Liver (tissue), 9 donors: ENCODE data around the gene MCF2L. TPM values are rescaled to one million over a fixed set of nuclear protein-coding genes. Genes with fewer than 3 reads are reported as not detected.

ENCODE experiments used
- DNase-seq: peaks from one replicate; pipeline ENCODE4 v3.0.0-alpha.2; 2017; ENCODE audit warnings: low spot score
- H3K27ac ChIP-seq, 2 donors: one replicate each; pipeline ENCODE4 v1.7.0; 2013; ENCODE audit warnings: inconsistent platforms in 2 of 2, low read length in 2 of 2, control low read depth in 1 of 2, low read depth in 1 of 2, mild to moderate bottlenecking in 1 of 2
- H3K27me3 ChIP-seq, 4 donors: one replicate each; pipeline versions ENCODE4 v1.6.1 to v1.7.0; 2013; ENCODE audit warnings: low read length in 3 of 4, inconsistent platforms in 1 of 4, mild to moderate bottlenecking in 1 of 4, moderate library complexity in 1 of 4; ENCODE audit not compliant: control insufficient read depth in 4 of 4, insufficient read depth in 4 of 4
- H3K36me3 ChIP-seq, 4 donors: one replicate each; pipeline versions ENCODE4 v1.6.1 to v1.7.0; 2013; ENCODE audit warnings: low read length in 3 of 4, mild to moderate bottlenecking in 3 of 4, low read depth in 1 of 4, moderate library complexity in 1 of 4; ENCODE audit not compliant: control insufficient read depth in 4 of 4, insufficient read depth in 3 of 4
- H3K4me1 ChIP-seq, 4 donors: one replicate each; pipeline versions ENCODE4 v1.6.1 to v1.7.0; 2013; ENCODE audit warnings: low read length in 3 of 4, mild to moderate bottlenecking in 3 of 4, moderate library complexity in 1 of 4; ENCODE audit not compliant: control insufficient read depth in 4 of 4, insufficient read depth in 4 of 4
- H3K4me3 ChIP-seq, 3 donors: one replicate each; pipeline versions ENCODE4 v1.6.1 to v1.7.0; 2013; ENCODE audit warnings: low read length in 3 of 3, control low read depth in 1 of 3, low read depth in 1 of 3, mild to moderate bottlenecking in 1 of 3
- H3K9ac ChIP-seq, 2 donors: one replicate each; pipeline ENCODE4 v1.7.0; 2013; ENCODE audit warnings: low read length in 2 of 2, mild to moderate bottlenecking in 2 of 2, moderate library complexity in 2 of 2, control low read depth in 1 of 2, low read depth in 1 of 2
- H3K9me3 ChIP-seq, 4 donors: one replicate each; pipeline versions ENCODE4 v1.6.1 to v1.7.0; 2013; ENCODE audit warnings: low read length in 3 of 4; ENCODE audit not compliant: control insufficient read depth in 4 of 4
- EGR1 ChIP-seq, 2 donors: IDR thresholded peaks; 2 replicates each; pipeline ENCODE4 v1.6.1; 2016 to 2018; ENCODE audit warnings: antibody characterized with exemption in 2 of 2, low read depth in 2 of 2
- FOXA1 ChIP-seq: IDR thresholded peaks from 2 replicates; pipeline ENCODE4 v1.6.1; 2016; ENCODE audit warnings: antibody characterized with exemption
- FOXA2 ChIP-seq: IDR thresholded peaks from 2 replicates; pipeline ENCODE4 v1.6.1; 2016; ENCODE audit warnings: antibody characterized with exemption
- HNF4A ChIP-seq, 2 donors: conservative IDR thresholded peaks; 2 replicates each; pipeline ENCODE4 v1.6.1; 2016; ENCODE audit warnings: antibody characterized with exemption in 2 of 2, mild to moderate bottlenecking in 2 of 2
- JUND ChIP-seq, 2 donors: IDR thresholded peaks; 2 replicates each; pipeline ENCODE4 v1.6.1; 2016; ENCODE audit warnings: antibody characterized with exemption in 2 of 2
- NR2F2 ChIP-seq: IDR thresholded peaks from 2 replicates; pipeline ENCODE4 v1.6.1; 2016; ENCODE audit warnings: antibody characterized with exemption
- SP1 ChIP-seq: IDR thresholded peaks from 2 replicates; pipeline ENCODE4 v1.6.1; 2018; ENCODE audit warnings: antibody characterized with exemption, mild to moderate bottlenecking
- TAF1 ChIP-seq: conservative IDR thresholded peaks from 2 replicates; pipeline ENCODE4 v1.6.1; 2016; ENCODE audit warnings: antibody characterized with exemption, mild to moderate bottlenecking
- YY1 ChIP-seq: IDR thresholded peaks from 2 replicates; pipeline ENCODE4 v1.6.1; 2016; ENCODE audit warnings: antibody characterized with exemption, mild to moderate bottlenecking
- WGBS: extraction: QIAGEN DNeasy Blood & Tissue Kit; methylation state at CpG from one replicate; pipeline ENCODE4 v1.1.7; 2013; 5-methylcytosine and 5-hydroxymethylcytosine counted together
- polyA plus RNA-seq, 2 donors: library from polyadenylated mRNA; stranded (reverse) in 1 of 2; unstranded in 1 of 2; fragments of 200-250 nt in 1 of 2; fragments of >200 nt in 1 of 2; fragmentation: Nextera tagmentation in 1 of 2; extraction: Ambion mirVana in 1 of 2; gene quantifications; one replicate each; pipeline versions ENCODE4 v1.2.1 to v1.2.3, GENCODE V29; 2013 to 2015
- total RNA-seq, 2 donors: library from RNA; depleted of rRNA; stranded (reverse); fragments of >200 nt; gene quantifications; one replicate each; pipeline ENCODE4 v1.2.3, GENCODE V29; 2014
- TF ChIP-seq, protein P1 (sequence below): fragments of 150-350 bp; IDR thresholded peaks from 2 replicates; pipeline ENCODE4 v1.5.1; 2017; ENCODE audit warnings: improper control_type of control experiment, low read depth, low read length; ENCODE audit not compliant: missing input control
- TF ChIP-seq, protein P2 (sequence below): IDR thresholded peaks from 2 replicates; pipeline ENCODE4 v1.6.1; 2016; ENCODE audit warnings: antibody characterized with exemption, mild to moderate bottlenecking
- donor health status: healthy.
- donor health status: healthy.
- donor health status: healthy.
- donor health status: healthy.
- donor health status: healthy.

Gene MCF2L
- total and polyA plus RNA-seq, 4 donors, result 2.9 to 12.8 (median 7.1) TPM

DNA sequence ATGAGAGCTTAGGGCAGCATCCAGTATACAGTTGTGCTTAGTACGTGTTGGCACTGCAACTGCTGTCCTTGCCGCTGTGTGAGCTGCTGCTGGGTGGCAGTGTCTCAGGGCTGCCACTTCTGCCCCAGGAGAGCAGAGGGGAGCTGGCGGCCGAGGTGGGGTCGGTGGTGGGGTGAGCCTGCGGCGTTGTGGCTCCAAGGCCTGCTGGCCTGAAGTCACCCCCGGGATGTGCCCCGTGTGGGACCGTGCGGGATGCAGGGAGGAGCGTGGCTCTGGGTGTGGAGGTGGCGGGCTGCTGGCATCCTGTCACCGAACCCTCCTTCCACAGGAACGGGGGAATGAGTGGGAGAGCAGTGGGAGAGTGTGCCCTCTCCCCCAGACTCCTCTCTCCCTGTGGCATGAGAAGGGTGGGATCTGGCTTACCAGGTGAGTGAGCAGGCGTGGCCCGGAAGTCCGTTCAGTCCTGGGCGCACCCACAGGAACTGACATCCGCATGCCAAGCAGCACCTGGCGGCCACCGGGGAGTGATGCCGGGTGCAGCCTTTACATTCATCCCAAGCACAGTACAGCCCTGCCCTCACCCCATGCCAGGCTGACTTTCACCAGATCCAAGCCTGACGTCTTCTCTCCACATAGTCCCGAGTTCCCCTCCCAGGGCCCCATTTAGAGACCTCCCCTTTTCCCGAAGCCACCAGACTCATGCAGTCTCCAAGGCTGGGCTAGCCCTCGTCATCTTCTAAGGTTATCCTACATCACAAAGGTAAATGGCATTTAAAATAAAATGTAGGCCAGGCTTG, 26.6 kb downstream of the MCF2L start:
- H3K27ac ChIP-seq, result no peak overlapping the region
- no peaks in the 10 kb centered on the region for H3K27me3 ChIP-seq
- H3K9ac ChIP-seq, result no peak overlapping the region
- peaks cover 11 to 28% (median 23%) of the 10 kb centered on the region in 4 donors for H3K4me1 ChIP-seq
- TF ChIP-seq HNF4A (conservative IDR thresholded peaks at IDR 0.05) (no peak), YY1 (no peak), TAF1 (no peak), FOXA1 (no peak)
- TF ChIP-seq, protein P1, sequence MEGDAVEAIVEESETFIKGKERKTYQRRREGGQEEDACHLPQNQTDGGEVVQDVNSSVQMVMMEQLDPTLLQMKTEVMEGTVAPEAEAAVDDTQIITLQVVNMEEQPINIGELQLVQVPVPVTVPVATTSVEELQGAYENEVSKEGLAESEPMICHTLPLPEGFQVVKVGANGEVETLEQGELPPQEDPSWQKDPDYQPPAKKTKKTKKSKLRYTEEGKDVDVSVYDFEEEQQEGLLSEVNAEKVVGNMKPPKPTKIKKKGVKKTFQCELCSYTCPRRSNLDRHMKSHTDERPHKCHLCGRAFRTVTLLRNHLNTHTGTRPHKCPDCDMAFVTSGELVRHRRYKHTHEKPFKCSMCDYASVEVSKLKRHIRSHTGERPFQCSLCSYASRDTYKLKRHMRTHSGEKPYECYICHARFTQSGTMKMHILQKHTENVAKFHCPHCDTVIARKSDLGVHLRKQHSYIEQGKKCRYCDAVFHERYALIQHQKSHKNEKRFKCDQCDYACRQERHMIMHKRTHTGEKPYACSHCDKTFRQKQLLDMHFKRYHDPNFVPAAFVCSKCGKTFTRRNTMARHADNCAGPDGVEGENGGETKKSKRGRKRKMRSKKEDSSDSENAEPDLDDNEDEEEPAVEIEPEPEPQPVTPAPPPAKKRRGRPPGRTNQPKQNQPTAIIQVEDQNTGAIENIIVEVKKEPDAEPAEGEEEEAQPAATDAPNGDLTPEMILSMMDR, result no peak
- DNase-seq, result no peak
- no peaks in the 10 kb centered on the region for H3K36me3 ChIP-seq
- H3K9me3 ChIP-seq, result no peaks in the 10 kb centered on the region
- no peak overlapping the region for H3K4me3 ChIP-seq
- WGBS, result 86% methylated on average over 27 of the region's 27 CpGs

- no peak for TF ChIP-seq SP1
- TF ChIP-seq NR2F2, result no peak
- no peak for TF ChIP-seq EGR1 (IDR thresholded peaks at IDR 0.05; ENCODE audit: low read depth in 2 of 2)
- TF ChIP-seq JUND (IDR thresholded peaks at IDR 0.05), result no peak
- no peak for TF ChIP-seq YY1
- no peak for TF ChIP-seq FOXA1
- TF ChIP-seq, protein P2, sequence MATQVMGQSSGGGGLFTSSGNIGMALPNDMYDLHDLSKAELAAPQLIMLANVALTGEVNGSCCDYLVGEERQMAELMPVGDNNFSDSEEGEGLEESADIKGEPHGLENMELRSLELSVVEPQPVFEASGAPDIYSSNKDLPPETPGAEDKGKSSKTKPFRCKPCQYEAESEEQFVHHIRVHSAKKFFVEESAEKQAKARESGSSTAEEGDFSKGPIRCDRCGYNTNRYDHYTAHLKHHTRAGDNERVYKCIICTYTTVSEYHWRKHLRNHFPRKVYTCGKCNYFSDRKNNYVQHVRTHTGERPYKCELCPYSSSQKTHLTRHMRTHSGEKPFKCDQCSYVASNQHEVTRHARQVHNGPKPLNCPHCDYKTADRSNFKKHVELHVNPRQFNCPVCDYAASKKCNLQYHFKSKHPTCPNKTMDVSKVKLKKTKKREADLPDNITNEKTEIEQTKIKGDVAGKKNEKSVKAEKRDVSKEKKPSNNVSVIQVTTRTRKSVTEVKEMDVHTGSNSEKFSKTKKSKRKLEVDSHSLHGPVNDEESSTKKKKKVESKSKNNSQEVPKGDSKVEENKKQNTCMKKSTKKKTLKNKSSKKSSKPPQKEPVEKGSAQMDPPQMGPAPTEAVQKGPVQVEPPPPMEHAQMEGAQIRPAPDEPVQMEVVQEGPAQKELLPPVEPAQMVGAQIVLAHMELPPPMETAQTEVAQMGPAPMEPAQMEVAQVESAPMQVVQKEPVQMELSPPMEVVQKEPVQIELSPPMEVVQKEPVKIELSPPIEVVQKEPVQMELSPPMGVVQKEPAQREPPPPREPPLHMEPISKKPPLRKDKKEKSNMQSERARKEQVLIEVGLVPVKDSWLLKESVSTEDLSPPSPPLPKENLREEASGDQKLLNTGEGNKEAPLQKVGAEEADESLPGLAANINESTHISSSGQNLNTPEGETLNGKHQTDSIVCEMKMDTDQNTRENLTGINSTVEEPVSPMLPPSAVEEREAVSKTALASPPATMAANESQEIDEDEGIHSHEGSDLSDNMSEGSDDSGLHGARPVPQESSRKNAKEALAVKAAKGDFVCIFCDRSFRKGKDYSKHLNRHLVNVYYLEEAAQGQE, result no peak
- TF ChIP-seq FOXA2, result no peak
- no peak for TF ChIP-seq TAF1
- H3K27ac ChIP-seq, result no peak overlapping the region
- WGBS, result 86% methylated on average over 19 of the region's 19 CpGs
- H3K9ac ChIP-seq, result no peak overlapping the region
- H3K36me3 ChIP-seq, result no peaks in the 10 kb centered on the region
- no peaks in the 10 kb centered on the region for H3K9me3 ChIP-seq
- DNase-seq, result no peak
- peaks cover 11 to 28% (median 24%) of the 10 kb centered on the region in 4 donors for H3K4me1 ChIP-seq
- H3K4me3 ChIP-seq, result no peak overlapping the region
- no peaks in the 10 kb centered on the region for H3K27me3 ChIP-seq
Measured at GRCh38 chr13:112996671-112997091, 27.7 kb downstream of the MCF2L start.
